Measurements from ENCODE around the gene CHIC2. TPM values are rescaled to one million over a fixed set of nuclear protein-coding genes. Genes with fewer than 3 reads are reported as not detected.
A peak's percentile ranks its signal among the peaks of the same experiment; 100 is the strongest.

The CHIC2 gene
- total RNA-seq, 1 donor from 2014 or later = 12.8 TPM

- H3K4me3 ChIP-seq = peak overlapping the region; percentile 39
- Mint-ChIP-seq H3K27me3 (ENCODE audit: insufficient read depth, low read depth) (peaks cover 89% of the 10 kb centered on the region), H3K4me1 (peaks cover 44% of the 10 kb centered on the region), H3K27ac (no peak overlapping the region), H3K4me3 (peak overlapping the region; percentile 71), H3K36me3 (no peaks in the 10 kb centered on the region), H3K9me3 (no peaks in the 10 kb centered on the region)
- no peak overlapping the region for H3K27ac ChIP-seq
- no peaks in the 10 kb centered on the region for H3K9me3 ChIP-seq (ENCODE audit: low read depth)
- H3K27me3 ChIP-seq = peaks cover 100% of the 10 kb centered on the region
- H3F3A ChIP-seq (ENCODE audit: low read depth) = peaks cover 60% of the 10 kb centered on the region
- H3K79me2 ChIP-seq (ENCODE audit: low read depth) = no peaks in the 10 kb centered on the region
- no peak overlapping the region for H3K9ac ChIP-seq
- H3K4me2 ChIP-seq = peak overlapping the region; percentile 88
- H2AFZ ChIP-seq (replicated peaks) = no peak overlapping the region
- peaks cover 78% of the 10 kb centered on the region for H3K4me1 ChIP-seq
- H3K36me3 ChIP-seq = no peaks in the 10 kb centered on the region
- DNase-seq (ENCODE audit: low spot score) = peak; percentile 72
- no peak for TF ChIP-seq CTCF (IDR thresholded peaks at IDR 0.05)
- TF ChIP-seq EZH2 (IDR thresholded peaks at IDR 0.05) = peak; percentile 51
- peak; percentile 12 for TF ChIP-seq EZH2phosphoT487 (IDR thresholded peaks at IDR 0.05)
- H4K20me1 ChIP-seq (ENCODE audit: low read depth) = peaks cover 95% of the 10 kb centered on the region
Measured at GRCh38 chr4:54103190-54103574, 38.8 kb upstream of the CHIC2 start.

- Histone ChIP-seq H3K79me2 (ENCODE audit: low read depth) (no peaks in the 10 kb centered on the region), H2AFZ (replicated peaks) (no peak overlapping the region), H3K4me3 (peak overlapping the region; percentile 39), H3K36me3 (no peaks in the 10 kb centered on the region), H4K20me1 (ENCODE audit: low read depth) (peaks cover 95% of the 10 kb centered on the region), H3K4me2 (peak overlapping the region; percentile 88), H3K9ac (no peak overlapping the region), H3F3A (ENCODE audit: low read depth) (peaks cover 55% of the 10 kb centered on the region), H3K27ac (no peak overlapping the region), H3K27me3 (peaks cover 100% of the 10 kb centered on the region), H3K9me3 (ENCODE audit: low read depth) (no peaks in the 10 kb centered on the region), H3K4me1 (peaks cover 73% of the 10 kb centered on the region)
- Mint-ChIP-seq H3K27me3 (ENCODE audit: insufficient read depth, low read depth) (peaks cover 89% of the 10 kb centered on the region), H3K9me3 (no peaks in the 10 kb centered on the region), H3K4me1 (peaks cover 41% of the 10 kb centered on the region), H3K36me3 (no peaks in the 10 kb centered on the region), H3K4me3 (peak overlapping the region; percentile 24), H3K27ac (no peak overlapping the region)
- TF ChIP-seq EZH2phosphoT487 (IDR thresholded peaks at IDR 0.05) (no peak), CTCF (IDR thresholded peaks at IDR 0.05) (no peak), EZH2 (IDR thresholded peaks at IDR 0.05) (no peak)
- DNase-seq (ENCODE audit: low spot score) = no peak
Measured at GRCh38 chr4:54102531-54103106, 38.2 kb upstream of the CHIC2 start.

DNA sequence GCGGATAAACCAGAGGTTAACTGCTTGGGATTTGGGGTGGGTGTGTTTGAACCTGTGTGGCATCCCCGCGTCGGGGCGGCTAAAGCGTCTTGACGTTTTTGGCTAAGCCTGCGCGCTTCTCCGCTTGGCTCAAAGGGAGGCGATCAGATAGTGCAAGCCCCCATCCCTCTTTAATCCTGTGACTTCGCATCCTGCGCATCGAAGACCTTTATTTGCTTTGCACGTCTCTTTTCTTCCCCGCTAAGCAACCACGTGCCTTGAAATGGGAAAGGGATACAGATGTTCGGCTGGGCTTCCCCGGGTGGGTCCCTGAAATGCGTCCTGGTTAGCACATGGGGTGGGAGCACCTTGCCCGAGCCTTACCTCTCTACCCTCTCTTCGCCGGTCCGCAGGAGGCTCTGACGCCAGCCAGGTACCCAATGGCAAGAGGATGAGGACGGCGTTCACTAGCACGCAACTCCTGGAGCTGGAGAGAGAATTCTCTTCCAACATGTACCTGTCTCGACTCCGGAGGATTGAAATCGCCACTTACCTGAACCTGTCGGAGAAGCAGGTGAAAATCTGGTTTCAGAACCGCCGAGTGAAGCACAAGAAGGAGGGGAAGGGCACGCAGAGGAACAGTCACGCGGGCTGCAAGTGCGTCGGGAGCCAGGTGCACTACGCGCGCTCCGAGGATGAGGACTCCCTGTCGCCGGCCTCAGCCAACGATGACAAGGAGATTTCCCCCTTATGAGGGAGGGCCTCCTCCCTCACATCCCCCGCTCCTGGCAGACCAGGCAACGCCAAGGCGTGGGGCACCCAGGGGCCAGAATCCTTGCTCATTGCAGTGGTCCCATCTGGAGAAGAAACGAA lies 37.0 kb upstream of the CHIC2 start:
- Histone ChIP-seq H3K9me3 (ENCODE audit: low read depth) (no peaks in the 10 kb centered on the region), H3K36me3 (no peaks in the 10 kb centered on the region), H2AFZ (replicated peaks) (no peak overlapping the region), H4K20me1 (ENCODE audit: low read depth) (peaks cover 94% of the 10 kb centered on the region), H3F3A (ENCODE audit: low read depth) (peaks cover 43% of the 10 kb centered on the region), H3K9ac (no peak overlapping the region), H3K27me3 (peaks cover 100% of the 10 kb centered on the region), H3K4me2 (peak overlapping the region; percentile 76), H3K4me3 (no peak overlapping the region), H3K79me2 (ENCODE audit: low read depth) (no peaks in the 10 kb centered on the region), H3K4me1 (peaks cover 65% of the 10 kb centered on the region), H3K27ac (no peak overlapping the region)
- no peaks in the 10 kb centered on the region for H3K36me3 Mint-ChIP-seq
- H3K9me3 Mint-ChIP-seq = no peaks in the 10 kb centered on the region
- peak overlapping the region; percentile 72 for H3K4me3 Mint-ChIP-seq
- peaks cover 37% of the 10 kb centered on the region for H3K4me1 Mint-ChIP-seq
- H3K27ac Mint-ChIP-seq = no peak overlapping the region
- peak; percentile 75 for TF ChIP-seq EZH2 (IDR thresholded peaks at IDR 0.05)
- TF ChIP-seq EZH2phosphoT487 (IDR thresholded peaks at IDR 0.05) = peak; percentile 93
- TF ChIP-seq CTCF (IDR thresholded peaks at IDR 0.05) = no peak
- peak; percentile 59 for DNase-seq (ENCODE audit: low spot score)
- H3K27me3 Mint-ChIP-seq (ENCODE audit: insufficient read depth, low read depth) = peaks cover 91% of the 10 kb centered on the region
